Kidney (tissue), 14 donors: ENCODE measurements around the gene HCCS. TPM values are rescaled to one million over a fixed set of nuclear protein-coding genes. Genes with fewer than 3 reads are reported as not detected.

ENCODE experiments used
- DNase-seq, 5 donors: peaks; one replicate each; pipeline ENCODE4 v3.0.0-alpha.2; 2013 to 2020
- FAIRE-seq: peaks from 2 replicates; lab custom pipeline; 2012; peaks lifted over from hg19 to GRCh38; lab: Jason Lieb, UNC
- H3K27ac ChIP-seq, 2 donors: one replicate each; pipeline ENCODE4 v1.7.0; 2013; ENCODE audit warnings: low read depth in 2 of 2, low read length in 2 of 2, inconsistent platforms in 1 of 2
- H3K27me3 ChIP-seq: one replicate; pipeline ENCODE4 v1.7.1; 2013; ENCODE audit warnings: low read length, inconsistent platforms; ENCODE audit not compliant: control insufficient read depth, insufficient read depth
- H3K36me3 ChIP-seq, 3 donors: one replicate each; pipeline versions ENCODE4 v1.7.0 to v1.7.1; 2013; ENCODE audit warnings: low read length in 3 of 3, control low read depth in 1 of 3, inconsistent platforms in 1 of 3; ENCODE audit not compliant: insufficient read depth in 3 of 3, control insufficient read depth in 2 of 3
- H3K4me1 ChIP-seq, 3 donors: one replicate each; pipeline versions ENCODE4 v1.7.0 to v1.7.1; 2013; ENCODE audit warnings: low read length in 3 of 3, inconsistent platforms in 1 of 3, low read depth in 1 of 3; ENCODE audit not compliant: control insufficient read depth in 2 of 3, insufficient read depth in 2 of 3
- H3K4me3 ChIP-seq, 3 donors: one replicate each; pipeline versions ENCODE4 v1.7.0 to v1.8.1; 2013; ENCODE audit warnings: low read length in 3 of 3, control low read depth in 1 of 3, inconsistent platforms in 1 of 3
- H3K9ac ChIP-seq, 3 donors: one replicate each; pipeline versions ENCODE4 v1.7.0 to v1.7.1; 2013; ENCODE audit warnings: low read length in 3 of 3, control low read depth in 1 of 3, inconsistent platforms in 1 of 3
- H3K9me3 ChIP-seq, 3 donors: one replicate each; pipeline versions ENCODE4 v1.7.0 to v1.7.1; 2013; ENCODE audit warnings: low read length in 3 of 3, control low read depth in 1 of 3, inconsistent platforms in 1 of 3; ENCODE audit not compliant: control insufficient read depth in 2 of 3, insufficient read depth in 1 of 3
- CTCF ChIP-seq: IDR thresholded peaks from 3 replicates; pipeline ENCODE4 v1.5.1; 2012; ENCODE audit warnings: mild to moderate bottlenecking, moderate library complexity, borderline replicate concordance; ENCODE audit not compliant: insufficient read depth; ENCODE audit errors: extremely low read depth
- intact Hi-C: fragments of 100-400 bp; cut with DNase I; formaldehyde crosslinking; loops from one replicate; pipeline ENCODE4 v1.11.1; 2022
- polyA plus RNA-seq: library from polyadenylated mRNA; stranded (reverse); fragments of 350-450 nt; fragmentation: Illumina TruSeq; extraction: RNeasy Lipid Tissue Mini Kit (QIAGEN cat#74804); gene quantifications from one replicate; pipeline ENCODE4 v1.2.3, GENCODE V29; 2014; ENCODE audit warnings: low read depth, low replicate concordance; ENCODE audit not compliant: insufficient read depth
- total RNA-seq: library from RNA; stranded (reverse); fragmentation: NEBNext Ultra II Directional; extraction: Animal tissue kit (Norgen Biotek cat#: 25700); gene quantifications from one replicate; pipeline ENCODE4 v1.2.1, GENCODE V29; 2021
- donor health status: control.
- donor health status: control.
- donor health status: control.
- donor health status: control.
- donor health status: control.
- donor health status: DM: yes; HTN: yes; CAD: no.
- donor health status: Normal renal cell carcinoma (clear cell type).

Gene HCCS
- total and polyA plus RNA-seq, 2 donors from 2014 or later = 23.4 to 26.4 TPM

GRCh38 chrX:11066812-11067211, 44.3 kb upstream of the HCCS start:
- H3K27me3 ChIP-seq = no peaks in the 10 kb centered on the region
- no peak for FAIRE-seq
- intact Hi-C loops = no loop called here

GRCh38 chrX:11073381-11073780, 37.8 kb upstream of the HCCS start:
- no peak for TF ChIP-seq CTCF
- Histone ChIP-seq H3K36me3 (no peaks in the 10 kb centered on the region), H3K9me3 (no peaks in the 10 kb centered on the region), H3K27ac (no peak overlapping the region), H3K4me3 (no peak overlapping the region), H3K9ac (no peak overlapping the region), H3K27me3 (no peaks in the 10 kb centered on the region), H3K4me1 (no peaks in the 10 kb centered on the region)
- no peak for FAIRE-seq
- no peak for DNase-seq
- intact Hi-C loops = no loop called here

More at GRCh38 chrX:11066812-11067211, 44.3 kb upstream of the HCCS start:
- no peak overlapping the region for H3K27ac ChIP-seq
- no peaks in the 10 kb centered on the region for H3K36me3 ChIP-seq
- H3K9me3 ChIP-seq = no peaks in the 10 kb centered on the region
- no peak overlapping the region for H3K9ac ChIP-seq
- H3K4me1 ChIP-seq = no peaks in the 10 kb centered on the region
- H3K4me3 ChIP-seq = no peak overlapping the region
- TF ChIP-seq CTCF = no peak
- DNase-seq = no peak

GRCh38 chrX:11080741-11081305, 30.3 kb upstream of the HCCS start:
- Histone ChIP-seq H3K36me3 (no peaks in the 10 kb centered on the region), H3K4me1 (no peaks in the 10 kb centered on the region), H3K4me3 (no peak overlapping the region), H3K9me3 (no peaks in the 10 kb centered on the region), H3K9ac (no peak overlapping the region), H3K27ac (no peak overlapping the region), H3K27me3 (no peaks in the 10 kb centered on the region)
- intact Hi-C loops = no loop called here
- DNase-seq (peak in 1 of 5 donors; percentile 17), FAIRE-seq (no peak)
- TF ChIP-seq CTCF = no peak

GRCh38 chrX:11081511-11081910, 29.6 kb upstream of the HCCS start:
- Histone ChIP-seq H3K4me1 (no peaks in the 10 kb centered on the region), H3K9ac (no peak overlapping the region), H3K27ac (no peak overlapping the region), H3K27me3 (no peaks in the 10 kb centered on the region), H3K9me3 (no peaks in the 10 kb centered on the region), H3K4me3 (no peak overlapping the region), H3K36me3 (no peaks in the 10 kb centered on the region)
- TF ChIP-seq CTCF = no peak
- intact Hi-C loops = no loop called here
- FAIRE-seq = no peak
- DNase-seq = no peak
